Mesodermal cell (in vitro differentiated cells): ENCODE measurements around the gene NKD2.

Experiments used
- H3K27ac ChIP-seq: 2 replicates; pipeline ENCODE4 v1.7.0; 2013; ENCODE audit warnings: mild to moderate bottlenecking, low read depth, low read length, moderate library complexity; ENCODE audit not compliant: severe bottlenecking
- H3K36me3 ChIP-seq: 2 replicates; pipeline ENCODE4 v1.7.1; 2013; ENCODE audit warnings: mild to moderate bottlenecking, low read length, moderate library complexity; ENCODE audit not compliant: control insufficient read depth, insufficient read depth
- H3K4me1 ChIP-seq: one replicate; pipeline ENCODE4 v1.7.1; 2013; ENCODE audit warnings: mild to moderate bottlenecking, low read length; ENCODE audit not compliant: insufficient read depth, control insufficient read depth, poor library complexity, severe bottlenecking
- H3K4me3 ChIP-seq: 2 replicates; pipeline ENCODE4 v1.7.0; 2013; ENCODE audit warnings: low read length, control low read depth, mild to moderate bottlenecking; ENCODE audit not compliant: insufficient read depth, poor library complexity, severe bottlenecking; ENCODE audit errors: extremely low read depth
- H3K9me3 ChIP-seq: 2 replicates; pipeline ENCODE4 v1.7.1; 2013; ENCODE audit warnings: mild to moderate bottlenecking, low read length, moderate library complexity; ENCODE audit not compliant: control insufficient read depth
- WGBS, 2 experiments: methylation state at CpG; one replicate each; pipeline ENCODE4 v1.1.5; 2013; ENCODE audit warnings: missing lambda C conversion rate in 2 of 2; ENCODE audit not compliant: insufficient coverage in 2 of 2; 5-methylcytosine and 5-hydroxymethylcytosine counted together

The NKD2 gene

GRCh38 chr5:1061916-1062315, 53.3 kb downstream of the NKD2 start:
- Histone ChIP-seq H3K4me1 (no peaks in the 10 kb centered on the region), H3K36me3 (peaks cover 27% of the 10 kb centered on the region), H3K9me3 (no peaks in the 10 kb centered on the region), H3K4me3 (no peak overlapping the region), H3K27ac (no peak overlapping the region)
- 85 to 93% methylated on average over 8 to 9 of the region's 10 CpGs for WGBS, 2 experiments

GRCh38 chr5:1062761-1063568, 54.4 kb downstream of the NKD2 start:
- no peak overlapping the region for H3K27ac ChIP-seq
- no peaks in the 10 kb centered on the region for H3K9me3 ChIP-seq
- WGBS, 2 experiments, result 92% methylated on average over 34 to 36 of the region's 36 CpGs
- peaks cover 24% of the 10 kb centered on the region for H3K36me3 ChIP-seq
- no peak overlapping the region for H3K4me3 ChIP-seq
- no peaks in the 10 kb centered on the region for H3K4me1 ChIP-seq

- Histone ChIP-seq H3K4me1 (no peaks in the 10 kb centered on the region), H3K36me3 (peaks cover 24% of the 10 kb centered on the region), H3K4me3 (no peak overlapping the region), H3K27ac (no peak overlapping the region), H3K9me3 (no peaks in the 10 kb centered on the region)
- WGBS, 2 experiments, result 96 to 98% methylated on average over 39 to 44 of the region's 56 CpGs
Observed at GRCh38 chr5:1063661-1064382, 55.2 kb downstream of the NKD2 start.

GRCh38 chr5:1064383-1065142, 56.0 kb downstream of the NKD2 start:
- Histone ChIP-seq H3K27ac (no peak overlapping the region), H3K36me3 (peaks cover 20% of the 10 kb centered on the region), H3K4me1 (no peaks in the 10 kb centered on the region), H3K9me3 (no peaks in the 10 kb centered on the region), H3K4me3 (no peak overlapping the region)
- 88 to 94% methylated on average over 36 to 48 of the region's 49 CpGs for WGBS, 2 experiments

- no peak overlapping the region for H3K4me3 ChIP-seq
- WGBS, 2 experiments, result 90 to 93% methylated on average over 22 to 25 of the region's 26 CpGs
- H3K4me1 ChIP-seq, result no peaks in the 10 kb centered on the region
- no peak overlapping the region for H3K27ac ChIP-seq
- peaks cover 17% of the 10 kb centered on the region for H3K36me3 ChIP-seq
- no peaks in the 10 kb centered on the region for H3K9me3 ChIP-seq
Observed at GRCh38 chr5:1065143-1065750, 56.6 kb downstream of the NKD2 start.

GRCh38 chr5:1065891-1066650, 57.5 kb downstream of the NKD2 start:
- Histone ChIP-seq H3K36me3 (peaks cover 17% of the 10 kb centered on the region), H3K4me1 (no peaks in the 10 kb centered on the region), H3K4me3 (no peak overlapping the region), H3K27ac (no peak overlapping the region), H3K9me3 (no peaks in the 10 kb centered on the region)
- WGBS, 2 experiments, result 95 to 96% methylated on average over 14 to 15 of the region's 16 CpGs

GRCh38 chr5:1066676-1067075, 58.1 kb downstream of the NKD2 start:
- peaks cover 17% of the 10 kb centered on the region for H3K36me3 ChIP-seq
- no peak overlapping the region for H3K4me3 ChIP-seq
- 93 to 98% methylated on average over 11 of the region's 12 CpGs for WGBS, 2 experiments
- no peak overlapping the region for H3K27ac ChIP-seq
- no peaks in the 10 kb centered on the region for H3K9me3 ChIP-seq
- H3K4me1 ChIP-seq, result no peaks in the 10 kb centered on the region

GRCh38 chr5:1067141-1068121, 58.8 kb downstream of the NKD2 start:
- H3K36me3 ChIP-seq, result peaks cover 15% of the 10 kb centered on the region
- WGBS, 2 experiments, result 94 to 97% methylated on average over 43 to 45 of the region's 45 CpGs
- H3K4me3 ChIP-seq, result no peak overlapping the region
- no peaks in the 10 kb centered on the region for H3K4me1 ChIP-seq
- no peak overlapping the region for H3K27ac ChIP-seq
- no peaks in the 10 kb centered on the region for H3K9me3 ChIP-seq

GRCh38 chr5:1068204-1068894, 59.7 kb downstream of the NKD2 start:
- Histone ChIP-seq H3K36me3 (peaks cover 12% of the 10 kb centered on the region), H3K9me3 (no peaks in the 10 kb centered on the region), H3K27ac (no peak overlapping the region), H3K4me1 (no peaks in the 10 kb centered on the region), H3K4me3 (no peak overlapping the region)
- 87 to 90% methylated on average over 26 to 31 of the region's 34 CpGs for WGBS, 2 experiments
